Measurements from ENCODE around the gene L3MBTL4.

The L3MBTL4 gene

DNA sequence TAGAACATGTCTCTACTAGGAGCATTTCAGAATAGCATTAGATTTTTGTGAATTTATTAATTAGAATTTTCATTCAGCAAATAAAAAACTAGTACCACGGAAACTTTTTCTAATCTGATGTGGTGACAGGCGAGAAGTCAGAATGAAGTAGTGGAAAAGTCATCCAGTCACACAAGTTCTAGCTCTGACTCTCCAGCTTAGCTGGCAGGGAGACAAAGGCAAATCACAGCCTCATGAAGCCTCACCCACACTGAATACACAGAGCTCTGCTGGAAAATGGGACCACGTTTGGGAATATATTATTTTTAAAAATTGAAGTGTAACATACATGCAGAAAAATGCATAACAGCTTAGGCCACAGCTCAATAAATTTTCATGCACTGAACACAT is 86.1 kb downstream of the L3MBTL4 start:
- DNase-seq (ENCODE audit: insufficient read length, low spot score): no peak
- FAIRE-seq: no peak
- no peak for TF ChIP-seq CTCF (IDR thresholded peaks at IDR 0.05; ENCODE audit: insufficient read depth, missing control alignments)

- no peak for DNase-seq (ENCODE audit: insufficient read length, low spot score)
- TF ChIP-seq CTCF (IDR thresholded peaks at IDR 0.05; ENCODE audit: insufficient read depth, missing control alignments): no peak
- FAIRE-seq: no peak
Measured at GRCh38 chr18:6327895-6328620, 86.7 kb downstream of the L3MBTL4 start.

DNA sequence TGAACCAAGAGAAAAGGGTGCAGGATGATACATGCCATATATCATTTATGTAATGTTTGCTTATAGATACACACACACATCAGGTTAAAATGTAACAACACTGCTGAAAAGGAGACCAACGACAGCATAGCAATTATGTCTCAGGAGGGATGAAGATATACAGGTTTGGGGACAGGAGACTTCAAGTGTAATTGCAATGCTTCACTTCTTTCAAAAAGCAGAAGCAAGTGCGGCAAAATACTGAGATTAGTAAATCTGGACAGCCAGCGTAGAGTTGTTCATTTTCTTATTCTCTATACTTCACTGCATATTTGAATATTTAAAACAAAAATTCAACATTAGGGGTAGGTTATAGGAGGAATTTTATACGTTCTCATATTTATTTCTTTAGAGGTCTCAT is 87.2 kb downstream of the L3MBTL4 start:
- DNase-seq (ENCODE audit: insufficient read length, low spot score): no peak
- FAIRE-seq: no peak
- TF ChIP-seq CTCF (IDR thresholded peaks at IDR 0.05; ENCODE audit: insufficient read depth, missing control alignments): no peak

DNA sequence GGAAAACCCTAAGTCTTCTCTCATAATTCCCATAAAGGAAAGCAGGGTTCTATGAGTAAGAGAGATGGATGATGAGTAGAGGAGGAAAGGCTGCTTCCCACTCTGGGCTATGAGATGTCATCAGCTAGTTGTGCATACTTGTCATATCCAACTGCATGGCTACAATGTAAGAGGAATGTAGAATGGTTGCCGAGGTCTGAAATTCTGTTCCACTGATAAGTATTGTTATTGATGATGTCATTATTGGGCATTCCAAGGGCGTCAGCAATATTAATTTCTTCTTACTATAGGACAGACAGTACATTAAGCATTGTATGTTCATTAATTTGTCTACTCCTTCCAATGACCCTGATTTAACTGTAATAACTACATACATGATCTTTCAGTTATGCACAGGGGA is 88.1 kb downstream of the L3MBTL4 start:
- no peak for TF ChIP-seq CTCF (IDR thresholded peaks at IDR 0.05; ENCODE audit: insufficient read depth, missing control alignments)
- DNase-seq (ENCODE audit: insufficient read length, low spot score) (no peak), FAIRE-seq (no peak)

DNA sequence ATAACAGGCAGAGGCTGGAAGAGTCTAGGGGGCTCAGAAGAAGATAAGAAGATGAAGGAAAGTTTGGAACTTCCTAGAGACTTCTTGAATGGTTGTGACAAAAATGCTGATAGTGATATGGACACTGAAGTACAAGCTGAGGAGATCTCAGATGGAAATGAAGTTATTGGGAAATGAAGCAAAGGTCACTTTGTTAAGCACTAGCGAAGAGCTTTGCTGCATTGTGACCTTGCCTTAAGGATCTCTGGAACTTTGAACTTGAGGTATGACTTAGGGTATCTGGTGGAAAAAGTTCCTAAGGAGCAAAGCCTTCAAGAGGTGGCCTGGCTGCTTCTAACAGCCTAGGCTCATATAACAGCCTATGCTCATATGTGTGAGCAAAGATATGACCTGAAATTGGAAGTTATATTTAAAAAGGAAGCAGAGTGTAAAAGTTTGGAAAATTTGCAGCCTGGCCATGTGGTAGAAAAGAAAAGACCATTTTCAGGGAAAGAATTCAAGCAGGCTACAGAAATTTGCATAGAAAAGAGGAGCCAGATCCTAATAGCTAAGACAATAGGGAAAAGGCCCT is 91.3 kb downstream of the L3MBTL4 start:
- FAIRE-seq: no peak
- DNase-seq (ENCODE audit: insufficient read length, low spot score): no peak
- no peak for TF ChIP-seq CTCF (IDR thresholded peaks at IDR 0.05; ENCODE audit: insufficient read depth, missing control alignments)

DNA sequence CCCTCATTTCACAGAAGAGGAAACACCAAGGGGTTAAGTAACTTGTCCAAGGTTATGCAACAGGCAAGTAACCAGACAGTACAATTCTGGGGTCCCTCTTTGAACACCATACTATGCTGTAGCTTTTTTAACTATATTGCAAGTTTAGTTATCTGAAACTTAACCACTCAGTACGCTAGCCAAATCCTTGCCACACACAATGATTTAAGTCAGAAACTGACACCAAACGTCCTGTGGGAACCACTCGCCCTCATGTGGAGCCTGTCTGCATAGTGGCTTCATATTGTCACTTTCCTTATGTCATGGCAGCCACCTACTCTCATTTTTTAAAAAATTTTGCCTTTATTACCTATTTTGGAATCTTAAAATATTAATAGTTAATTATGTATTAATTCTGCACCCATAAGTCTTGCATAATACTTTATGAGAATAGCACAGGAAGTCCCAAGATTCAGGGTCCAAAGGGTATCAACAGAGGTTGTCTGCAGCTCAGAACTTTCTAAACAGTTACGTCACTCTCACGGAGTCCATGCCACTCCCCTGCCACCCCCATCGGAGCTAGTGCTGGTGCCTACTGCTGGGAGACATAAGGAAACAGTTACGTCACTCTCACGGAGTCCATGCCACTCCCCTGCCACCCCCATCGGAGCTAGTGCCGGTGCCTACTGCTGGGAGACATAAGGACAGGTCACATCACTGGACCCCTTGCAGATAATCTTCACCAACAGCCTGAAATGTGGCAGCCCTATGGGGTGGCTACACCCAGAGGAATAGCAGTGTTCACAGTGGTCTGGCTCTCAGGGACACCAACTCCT is 99.0 kb downstream of the L3MBTL4 start:
- TF ChIP-seq CTCF (IDR thresholded peaks at IDR 0.05; ENCODE audit: insufficient read depth, missing control alignments): no peak
- DNase-seq (ENCODE audit: insufficient read length, low spot score) (no peak), FAIRE-seq (no peak)
